ENCODE measurements around the gene AIFM3. TPM values are rescaled to one million over a fixed set of nuclear protein-coding genes. Genes with fewer than 3 reads are reported as not detected.

The AIFM3 gene
- polyA plus RNA-seq, 5 donors: 0.50 to 1.1 (median 0.76) TPM

- no peak for DNase-seq
Observed at GRCh38 chr22:20990184-20991180, 23.4 kb downstream of the AIFM3 start.

GRCh38 chr22:20991252-20992055 lies 24.4 kb downstream of the AIFM3 start:
- no peak for DNase-seq

- no peak for DNase-seq
Observed at GRCh38 chr22:20992056-20992442, 25.0 kb downstream of the AIFM3 start.

- DNase-seq: no peak
Observed at GRCh38 chr22:20992456-20993303, 25.6 kb downstream of the AIFM3 start.

- no peak for DNase-seq
Observed at GRCh38 chr22:20993304-20994127, 26.5 kb downstream of the AIFM3 start.

GRCh38 chr22:20994128-20994901 lies 27.3 kb downstream of the AIFM3 start:
- no peak for DNase-seq

- DNase-seq: no peak
Observed at GRCh38 chr22:20994902-20995241, 27.8 kb downstream of the AIFM3 start.

- no peak for DNase-seq
Observed at GRCh38 chr22:20995329-20996030, 28.4 kb downstream of the AIFM3 start.

- no peak for DNase-seq
Observed at GRCh38 chr22:20996031-20996410, 29.0 kb downstream of the AIFM3 start.

GRCh38 chr22:20996598-20997535 lies 29.8 kb downstream of the AIFM3 start:
- DNase-seq: no peak

GRCh38 chr22:20997536-20998257 lies 30.6 kb downstream of the AIFM3 start:
- no peak for DNase-seq

GRCh38 chr22:20998411-20999336 lies 31.6 kb downstream of the AIFM3 start:
- DNase-seq: no peak

- DNase-seq: no peak
Observed at GRCh38 chr22:20999350-21000206, 32.5 kb downstream of the AIFM3 start.

- no peak for DNase-seq
Observed at GRCh38 chr22:21000207-21000986, 33.3 kb downstream of the AIFM3 start.

Data from right lung (tissue), 5 donors.